ENCODE measurements around the gene DPP6. TPM values are rescaled to one million over a fixed set of nuclear protein-coding genes. Genes with fewer than 3 reads are reported as not detected.

DPP6 gene
- total RNA-seq, 1 experiment from 2014 or later: not detected

DNA sequence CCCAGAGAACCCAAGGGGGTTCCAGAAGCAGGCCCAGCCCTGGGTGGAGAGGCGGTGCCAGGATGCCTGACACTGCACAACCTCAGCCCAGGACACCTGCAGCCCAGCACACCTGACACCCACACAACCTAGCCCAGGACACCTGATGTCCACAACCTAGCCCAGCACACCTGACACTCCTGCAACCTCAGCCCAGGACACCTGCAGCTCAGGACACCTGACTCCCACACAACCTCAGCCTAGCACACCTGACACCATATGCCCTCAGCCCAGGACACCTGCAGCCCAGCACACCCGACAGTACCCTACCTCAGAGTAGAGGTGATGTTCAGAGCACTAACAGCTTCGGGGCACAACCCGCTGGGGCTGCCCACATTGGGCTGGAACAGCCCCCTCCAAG is 863.4 kb downstream of the DPP6 start:
- Histone ChIP-seq H4K20me1 (ENCODE audit: low read length) (no peaks in the 10 kb centered on the region), H2AFZ (ENCODE audit: low read length) (no peak overlapping the region), H3F3A (ENCODE audit: low read length, unreplicated experiment) (no peaks in the 10 kb centered on the region), H3K27ac (ENCODE audit: low read length) (no peak overlapping the region), H3K79me2 (ENCODE audit: low read length) (no peaks in the 10 kb centered on the region), H3K4me1 (ENCODE audit: insufficient read depth, low read length) (no peaks in the 10 kb centered on the region), H3K9me2 (replicated peaks; ENCODE audit: low read length) (no peaks in the 10 kb centered on the region), H3K27me3 (ENCODE audit: low read length) (no peaks in the 10 kb centered on the region), H3K9me3 (ENCODE audit: low read length) (no peaks in the 10 kb centered on the region), H3K36me3 (ENCODE audit: low read depth, low read length) (no peaks in the 10 kb centered on the region), H3K9ac (ENCODE audit: low read length) (no peak overlapping the region), H3K4me3 (ENCODE audit: low read length) (no peak overlapping the region), H3K4me2 (ENCODE audit: low read length) (no peak overlapping the region)
- BruUV-seq (replicated peaks): no TSS peak
- intact Hi-C loops (cut with micrococcal nuclease): no loop called here
- TF ChIP-seq, protein P1, sequence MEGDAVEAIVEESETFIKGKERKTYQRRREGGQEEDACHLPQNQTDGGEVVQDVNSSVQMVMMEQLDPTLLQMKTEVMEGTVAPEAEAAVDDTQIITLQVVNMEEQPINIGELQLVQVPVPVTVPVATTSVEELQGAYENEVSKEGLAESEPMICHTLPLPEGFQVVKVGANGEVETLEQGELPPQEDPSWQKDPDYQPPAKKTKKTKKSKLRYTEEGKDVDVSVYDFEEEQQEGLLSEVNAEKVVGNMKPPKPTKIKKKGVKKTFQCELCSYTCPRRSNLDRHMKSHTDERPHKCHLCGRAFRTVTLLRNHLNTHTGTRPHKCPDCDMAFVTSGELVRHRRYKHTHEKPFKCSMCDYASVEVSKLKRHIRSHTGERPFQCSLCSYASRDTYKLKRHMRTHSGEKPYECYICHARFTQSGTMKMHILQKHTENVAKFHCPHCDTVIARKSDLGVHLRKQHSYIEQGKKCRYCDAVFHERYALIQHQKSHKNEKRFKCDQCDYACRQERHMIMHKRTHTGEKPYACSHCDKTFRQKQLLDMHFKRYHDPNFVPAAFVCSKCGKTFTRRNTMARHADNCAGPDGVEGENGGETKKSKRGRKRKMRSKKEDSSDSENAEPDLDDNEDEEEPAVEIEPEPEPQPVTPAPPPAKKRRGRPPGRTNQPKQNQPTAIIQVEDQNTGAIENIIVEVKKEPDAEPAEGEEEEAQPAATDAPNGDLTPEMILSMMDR (conservative IDR thresholded peaks at IDR 0.05; ENCODE audit: low read depth, low read length): no peak
- TF ChIP-seq EZH2phosphoT487 (IDR thresholded peaks at IDR 0.05; ENCODE audit: borderline replicate concordance, low read length): no peak
- no peak for TF ChIP-seq EZH2 (IDR thresholded peaks at IDR 0.05; ENCODE audit: low read length, unreplicated experiment)
- ATAC-seq (no peak), DNase-seq (no peak)
- ChIA-PET POLR2A (ENCODE audit: unreplicated experiment) (no interaction called here), CTCF (no interaction called here)

DNA sequence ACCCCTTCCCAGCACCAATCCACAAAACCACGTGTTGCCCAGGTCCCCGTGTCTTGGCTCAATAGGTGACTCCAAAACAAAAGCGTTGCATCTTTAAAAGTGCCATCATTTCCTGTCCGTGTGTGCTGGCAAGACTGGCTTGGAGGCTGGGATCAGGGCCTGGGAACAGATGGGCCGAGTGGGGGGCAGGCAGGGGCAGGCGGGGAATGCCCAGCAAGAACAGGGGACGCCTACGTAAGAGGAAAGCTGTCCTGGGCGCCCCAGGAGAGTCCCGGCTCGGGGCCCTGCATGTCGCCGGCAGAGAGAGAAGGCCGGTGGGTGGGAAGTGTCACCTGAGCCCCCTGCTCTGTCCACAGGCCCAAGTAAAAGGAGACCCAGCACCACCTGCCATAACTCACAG is 864.2 kb downstream of the DPP6 start:
- intact Hi-C loops (cut with micrococcal nuclease): no loop called here
- ATAC-seq: no peak
- Histone ChIP-seq H4K20me1 (ENCODE audit: low read length) (no peaks in the 10 kb centered on the region), H3K27ac (ENCODE audit: low read length) (no peak overlapping the region), H3K27me3 (ENCODE audit: low read length) (no peaks in the 10 kb centered on the region), H3K36me3 (ENCODE audit: low read depth, low read length) (no peaks in the 10 kb centered on the region), H3K79me2 (ENCODE audit: low read length) (no peaks in the 10 kb centered on the region), H3F3A (ENCODE audit: low read length, unreplicated experiment) (no peaks in the 10 kb centered on the region), H3K9me2 (replicated peaks; ENCODE audit: low read length) (no peaks in the 10 kb centered on the region), H3K4me3 (ENCODE audit: low read length) (no peak overlapping the region), H3K4me1 (ENCODE audit: insufficient read depth, low read length) (no peaks in the 10 kb centered on the region), H3K9ac (ENCODE audit: low read length) (no peak overlapping the region), H3K4me2 (ENCODE audit: low read length) (no peak overlapping the region), H3K9me3 (ENCODE audit: low read length) (no peaks in the 10 kb centered on the region), H2AFZ (ENCODE audit: low read length) (no peak overlapping the region)
- POLR2A ChIA-PET (ENCODE audit: unreplicated experiment): no interaction called here
- TF ChIP-seq EZH2 (IDR thresholded peaks at IDR 0.05; ENCODE audit: low read length, unreplicated experiment): no peak
- TF ChIP-seq, protein P1 (conservative IDR thresholded peaks at IDR 0.05; ENCODE audit: low read depth, low read length): no peak
- no peak for TF ChIP-seq EZH2phosphoT487 (IDR thresholded peaks at IDR 0.05; ENCODE audit: borderline replicate concordance, low read length)
- BruUV-seq (replicated peaks): no TSS peak
- DNase-seq: no peak
- CTCF ChIA-PET: no interaction called here

- no peaks in the 10 kb centered on the region for H3K9me2 ChIP-seq (replicated peaks; ENCODE audit: low read length)
- H3K9ac ChIP-seq (ENCODE audit: low read length): no peak overlapping the region
- H3K4me3 ChIP-seq (ENCODE audit: low read length): no peak overlapping the region
- no peaks in the 10 kb centered on the region for H3K36me3 ChIP-seq (ENCODE audit: low read depth, low read length)
- H2AFZ ChIP-seq (ENCODE audit: low read length): no peak overlapping the region
- no peak overlapping the region for H3K4me2 ChIP-seq (ENCODE audit: low read length)
- H3K27ac ChIP-seq (ENCODE audit: low read length): no peak overlapping the region
- H4K20me1 ChIP-seq (ENCODE audit: low read length): no peaks in the 10 kb centered on the region
- ChIA-PET CTCF (no interaction called here), POLR2A (ENCODE audit: unreplicated experiment) (no interaction called here)
- intact Hi-C loops (cut with micrococcal nuclease): no loop called here
- no peaks in the 10 kb centered on the region for H3K4me1 ChIP-seq (ENCODE audit: insufficient read depth, low read length)
- DNase-seq (no peak), ATAC-seq (no peak)
- H3K27me3 ChIP-seq (ENCODE audit: low read length): no peaks in the 10 kb centered on the region
- BruUV-seq (replicated peaks): no TSS peak
- H3F3A ChIP-seq (ENCODE audit: low read length, unreplicated experiment): no peaks in the 10 kb centered on the region
- no peaks in the 10 kb centered on the region for H3K79me2 ChIP-seq (ENCODE audit: low read length)
- no peak for TF ChIP-seq EZH2 (IDR thresholded peaks at IDR 0.05; ENCODE audit: low read length, unreplicated experiment)
- no peak for TF ChIP-seq EZH2phosphoT487 (IDR thresholded peaks at IDR 0.05; ENCODE audit: borderline replicate concordance, low read length)
- TF ChIP-seq, protein P1 (conservative IDR thresholded peaks at IDR 0.05; ENCODE audit: low read depth, low read length): no peak
- no peaks in the 10 kb centered on the region for H3K9me3 ChIP-seq (ENCODE audit: low read length)
Observed at GRCh38 chr7:154916856-154917807, 864.9 kb downstream of the DPP6 start.
